OCI-LY1 (cell line): Measurements from ENCODE around the gene ASCL2.

Source experiments
- H2AFZ ChIP-seq: fragments of 200-600 bp; sonication (generic), shearing (Covaris generic); 2 replicates; pipeline ENCODE4 v1.6.0; 2014; ENCODE audit warnings: antibody characterized with exemption, mild to moderate bottlenecking, low read length
- H3F3A ChIP-seq: fragments of 200-600 bp; sonication (generic), shearing (Covaris generic); 2 replicates; pipeline ENCODE4 v1.6.0; 2014; ENCODE audit warnings: mild to moderate bottlenecking, antibody characterized with exemption, low read length, moderate library complexity; ENCODE audit not compliant: insufficient read depth
- H3K27ac ChIP-seq: fragments of 200-600 bp; sonication (generic); 2 replicates; pipeline ENCODE4 v1.5.1; 2014; ENCODE audit warnings: low read length, mixed run types, mild to moderate bottlenecking, low read depth; ENCODE audit not compliant: poor library complexity, severe bottlenecking
- H3K27me3 ChIP-seq: fragments of 200-600 bp; sonication (generic); 2 replicates; pipeline ENCODE4 v1.6.0; 2014; ENCODE audit warnings: antibody characterized with exemption, mild to moderate bottlenecking, low read length, moderate library complexity; ENCODE audit not compliant: insufficient read depth
- H3K36me3 ChIP-seq: fragments of 200-600 bp; sonication (generic); 2 replicates; pipeline ENCODE4 v1.6.1; 2014; ENCODE audit warnings: mild to moderate bottlenecking, antibody characterized with exemption, low read length, moderate library complexity, mixed read lengths; ENCODE audit not compliant: insufficient read depth
- H3K4me1 ChIP-seq: fragments of 200-600 bp; sonication (generic); 2 replicates; pipeline ENCODE4 v1.5.1; 2014; ENCODE audit warnings: mild to moderate bottlenecking, low read length, moderate library complexity; ENCODE audit not compliant: insufficient read depth, severe bottlenecking
- H3K4me2 ChIP-seq: fragments of 200-600 bp; sonication (generic), shearing (Covaris generic); 2 replicates; pipeline ENCODE4 v1.6.1; 2014; ENCODE audit warnings: low read length
- H3K4me3 ChIP-seq: fragments of 200-600 bp; sonication (generic); 2 replicates; pipeline ENCODE4 v1.5.1; 2014; ENCODE audit warnings: low read length, low read depth, mild to moderate bottlenecking, mixed read lengths; ENCODE audit not compliant: poor library complexity, severe bottlenecking
- H3K79me2 ChIP-seq: fragments of 200-600 bp; shearing (Covaris generic); 2 replicates; pipeline ENCODE4 v1.6.1; 2016; ENCODE audit warnings: mixed run types, low read length, mixed read lengths; ENCODE audit not compliant: insufficient read depth
- H3K9ac ChIP-seq: fragments of 200-600 bp; sonication (generic), shearing (Covaris generic); 2 replicates; pipeline ENCODE4 v1.6.1; 2014; ENCODE audit warnings: mild to moderate bottlenecking, low read length, mixed read lengths
- H3K9me2 ChIP-seq: fragments of 200-600 bp; sonication (generic), shearing (Covaris generic); 2 replicates; pipeline ENCODE4 v1.6.1; 2014; ENCODE audit warnings: low read depth, mild to moderate bottlenecking, low read length, mixed read lengths
- H3K9me3 ChIP-seq: fragments of 200-600 bp; shearing (Covaris generic); 2 replicates; pipeline ENCODE4 v1.6.1; 2014; ENCODE audit warnings: low read length, mixed read lengths
- H4K20me1 ChIP-seq: fragments of 200-600 bp; sonication (generic), shearing (Covaris generic); 2 replicates; pipeline ENCODE4 v1.6.0; 2016; ENCODE audit warnings: mild to moderate bottlenecking, low read length; ENCODE audit not compliant: insufficient read depth
- CTCF ChIP-seq: fragments of 200-600 bp; sonication (generic), shearing (Covaris generic); IDR thresholded peaks from 2 replicates; pipeline ENCODE4 v1.5.1; 2017; ENCODE audit warnings: mild to moderate bottlenecking, antibody characterized with exemption, low read length, moderate library complexity, mixed read lengths
- EZH2 ChIP-seq: fragments of 200-600 bp; sonication (generic), shearing (Covaris generic); IDR thresholded peaks from 2 replicates; pipeline ENCODE4 v1.8.0; 2017; ENCODE audit warnings: borderline replicate concordance, mixed run types, mild to moderate bottlenecking, antibody characterized with exemption, low read length, moderate library complexity, mixed read lengths

The ASCL2 gene

GRCh38 chr11:2259897-2260451, 10.4 kb downstream of the ASCL2 start:
- TF ChIP-seq CTCF (no peak), EZH2 (no peak)
- no peaks in the 10 kb centered on the region for H3K4me1 ChIP-seq
- H4K20me1 ChIP-seq: no peaks in the 10 kb centered on the region
- no peaks in the 10 kb centered on the region for H3K9me3 ChIP-seq
- no peaks in the 10 kb centered on the region for H3K36me3 ChIP-seq
- no peaks in the 10 kb centered on the region for H3F3A ChIP-seq
- no peaks in the 10 kb centered on the region for H3K79me2 ChIP-seq
- H3K9ac ChIP-seq: no peak overlapping the region
- H2AFZ ChIP-seq: no peak overlapping the region
- no peak overlapping the region for H3K4me2 ChIP-seq
- no peaks in the 10 kb centered on the region; the same call in 1 of the 2 replicates for H3K27me3 ChIP-seq
- H3K27ac ChIP-seq: no peak overlapping the region
- no peaks in the 10 kb centered on the region for H3K9me2 ChIP-seq
- H3K4me3 ChIP-seq: no peak overlapping the region

- H3K4me3 ChIP-seq: no peak overlapping the region
- no peaks in the 10 kb centered on the region for H3K9me2 ChIP-seq
- TF ChIP-seq EZH2 (no peak), CTCF (no peak)
- no peak overlapping the region for H3K9ac ChIP-seq
- H3K79me2 ChIP-seq: no peaks in the 10 kb centered on the region
- H4K20me1 ChIP-seq: no peaks in the 10 kb centered on the region
- no peak overlapping the region for H2AFZ ChIP-seq
- no peaks in the 10 kb centered on the region for H3F3A ChIP-seq
- H3K9me3 ChIP-seq: no peaks in the 10 kb centered on the region
- H3K4me2 ChIP-seq: no peak overlapping the region
- no peaks in the 10 kb centered on the region for H3K4me1 ChIP-seq
- no peaks in the 10 kb centered on the region; the same call in 1 of the 2 replicates for H3K27me3 ChIP-seq
- no peak overlapping the region for H3K27ac ChIP-seq
- H3K36me3 ChIP-seq: no peaks in the 10 kb centered on the region
Measured at GRCh38 chr11:2259466-2259830, 10.9 kb downstream of the ASCL2 start.

GRCh38 chr11:2258501-2259465, 11.6 kb downstream of the ASCL2 start:
- Histone ChIP-seq H3F3A (no peaks in the 10 kb centered on the region), H3K4me1 (no peaks in the 10 kb centered on the region), H3K9me3 (no peaks in the 10 kb centered on the region), H3K79me2 (no peaks in the 10 kb centered on the region), H3K9ac (no peak overlapping the region), H3K9me2 (no peaks in the 10 kb centered on the region), H3K27me3 (no peaks in the 10 kb centered on the region; the same call in 1 of the 2 replicates), H3K36me3 (no peaks in the 10 kb centered on the region), H2AFZ (no peak overlapping the region), H3K4me3 (no peak overlapping the region), H3K27ac (no peak overlapping the region), H4K20me1 (no peaks in the 10 kb centered on the region), H3K4me2 (no peak overlapping the region)
- TF ChIP-seq EZH2 (no peak), CTCF (no peak)
